MM.1S (cell line): Measurements from ENCODE around the gene KRTAP5-6.

ENCODE experiments used
- CTCF ChIP-seq: fragments of 300-600 bp; sonication (generic); IDR thresholded peaks from 2 replicates; pipeline ENCODE4 v1.5.1; 2016; ENCODE audit warnings: antibody characterized with exemption, low read length, mixed read lengths
- EZH2 ChIP-seq: fragments of 300-600 bp; sonication (generic); optimal IDR thresholded peaks from 2 replicates; pipeline ENCODE3; 2017; ENCODE audit warnings: low read depth, mild to moderate bottlenecking, antibody characterized with exemption, low read length, mixed read lengths
- EZH2phosphoT487 ChIP-seq: fragments of 300-600 bp; sonication (generic); IDR thresholded peaks from 2 replicates; pipeline ENCODE4 v1.6.1; 2018; ENCODE audit warnings: antibody characterized with exemption, low read length

GRCh38 chr11:1676229-1676740 is 20.7 kb upstream of the KRTAP5-6 start:
- TF ChIP-seq CTCF (no peak), EZH2phosphoT487 (no peak), EZH2 (no peak)
